Activated naive CD8-positive, alpha-beta T cell treated with anti-CD3 and anti-CD28 coated beads for 36 hours (primary cell): ENCODE measurements around the gene VIPR2. TPM values are rescaled to one million over a fixed set of nuclear protein-coding genes. Genes with fewer than 3 reads are reported as not detected.
A peak's percentile ranks its signal among the peaks of the same experiment; 100 is the strongest.
"Not testable (repeated sequence)": the region's sequence is repeated elsewhere in the genome, so short reads cannot be mapped to it uniquely, and the experiment has no call there.

Experiments used
- DNase-seq: peaks from one replicate; pipeline ENCODE4 v3.0.0; 2021
- H3K27ac Mint-ChIP-seq: one replicate; pipeline ENCODE4 v1.8.0; 2022; ENCODE audit warnings: mild to moderate bottlenecking, moderate library complexity, mixed read lengths
- H3K27me3 Mint-ChIP-seq: one replicate; pipeline ENCODE4 v1.8.0; 2022; ENCODE audit warnings: mild to moderate bottlenecking, mixed read lengths
- H3K36me3 Mint-ChIP-seq: one replicate; pipeline ENCODE4 v1.8.0; 2021; ENCODE audit warnings: mild to moderate bottlenecking, mixed read lengths
- H3K4me1 Mint-ChIP-seq: one replicate; pipeline ENCODE4 v1.8.0; 2021; ENCODE audit warnings: mixed read lengths
- H3K4me3 Mint-ChIP-seq: one replicate; pipeline ENCODE4 v1.8.0; 2022; ENCODE audit warnings: mild to moderate bottlenecking, moderate library complexity, mixed read lengths
- H3K9me3 Mint-ChIP-seq: one replicate; pipeline ENCODE4 v1.8.0; 2022; ENCODE audit warnings: mixed read lengths
- total RNA-seq, 2 experiments: library from RNA; stranded (reverse); gene quantifications; one replicate each; pipeline ENCODE4 v1.2.3, GENCODE V29; 2021

The VIPR2 gene, protein sequence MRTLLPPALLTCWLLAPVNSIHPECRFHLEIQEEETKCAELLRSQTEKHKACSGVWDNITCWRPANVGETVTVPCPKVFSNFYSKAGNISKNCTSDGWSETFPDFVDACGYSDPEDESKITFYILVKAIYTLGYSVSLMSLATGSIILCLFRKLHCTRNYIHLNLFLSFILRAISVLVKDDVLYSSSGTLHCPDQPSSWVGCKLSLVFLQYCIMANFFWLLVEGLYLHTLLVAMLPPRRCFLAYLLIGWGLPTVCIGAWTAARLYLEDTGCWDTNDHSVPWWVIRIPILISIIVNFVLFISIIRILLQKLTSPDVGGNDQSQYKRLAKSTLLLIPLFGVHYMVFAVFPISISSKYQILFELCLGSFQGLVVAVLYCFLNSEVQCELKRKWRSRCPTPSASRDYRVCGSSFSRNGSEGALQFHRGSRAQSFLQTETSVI
- total RNA-seq = not detected

DNA sequence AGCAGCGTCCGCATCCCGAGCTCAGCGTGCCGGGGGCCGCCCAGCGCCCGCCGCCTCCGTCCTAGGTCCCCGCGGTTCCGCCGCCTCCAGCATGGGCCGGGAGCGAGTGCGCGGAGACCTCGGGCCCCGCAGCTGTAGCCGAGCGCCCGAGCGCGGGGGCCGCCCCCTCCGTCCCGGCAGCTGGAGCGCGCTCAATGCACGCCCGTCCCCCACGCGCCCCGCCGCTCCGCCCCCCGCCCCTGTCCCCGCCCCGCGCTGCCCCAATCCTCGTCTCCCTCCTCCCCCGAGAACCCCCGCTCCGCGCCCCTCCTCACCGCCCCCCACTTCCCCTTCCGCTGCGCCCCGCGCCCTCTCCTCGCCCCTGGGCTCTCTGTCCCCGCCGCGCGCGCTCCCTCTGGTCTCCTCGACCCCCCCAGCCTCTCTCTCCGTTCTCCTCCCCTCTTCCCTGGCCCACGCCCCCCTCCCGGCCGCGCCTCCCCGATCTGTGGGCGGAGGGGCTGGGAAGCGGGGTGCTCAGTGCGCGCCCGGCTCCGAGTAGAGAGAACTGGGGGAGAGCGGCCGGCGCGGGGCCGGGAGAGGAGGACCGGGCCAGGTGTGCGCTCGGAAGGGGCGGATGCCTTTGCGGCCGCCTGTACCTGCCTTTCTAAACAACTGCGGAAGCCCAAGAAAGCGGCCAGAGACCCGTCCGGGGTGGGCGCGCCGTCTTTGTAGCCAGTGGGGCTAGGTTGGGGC is at the start of gene VIPR2:
TSS of gene VIPR2 (minus strand) at position 110 of the 732 bp plus-strand sequence. CDS start at position 14, 96 bp downstream.
- Mint-ChIP-seq H3K27ac (no peak within 1 kb of the TSS), H3K9me3 (no peaks in the 10 kb centered on the region), H3K4me3 (peak within 1 kb of the TSS; percentile 49), H3K27me3 (peaks cover 46% of the 10 kb centered on the region), H3K4me1 (no peaks in the 10 kb centered on the region), H3K36me3 (no peaks in the 10 kb centered on the region)
- peak; percentile 19 for DNase-seq

DNA sequence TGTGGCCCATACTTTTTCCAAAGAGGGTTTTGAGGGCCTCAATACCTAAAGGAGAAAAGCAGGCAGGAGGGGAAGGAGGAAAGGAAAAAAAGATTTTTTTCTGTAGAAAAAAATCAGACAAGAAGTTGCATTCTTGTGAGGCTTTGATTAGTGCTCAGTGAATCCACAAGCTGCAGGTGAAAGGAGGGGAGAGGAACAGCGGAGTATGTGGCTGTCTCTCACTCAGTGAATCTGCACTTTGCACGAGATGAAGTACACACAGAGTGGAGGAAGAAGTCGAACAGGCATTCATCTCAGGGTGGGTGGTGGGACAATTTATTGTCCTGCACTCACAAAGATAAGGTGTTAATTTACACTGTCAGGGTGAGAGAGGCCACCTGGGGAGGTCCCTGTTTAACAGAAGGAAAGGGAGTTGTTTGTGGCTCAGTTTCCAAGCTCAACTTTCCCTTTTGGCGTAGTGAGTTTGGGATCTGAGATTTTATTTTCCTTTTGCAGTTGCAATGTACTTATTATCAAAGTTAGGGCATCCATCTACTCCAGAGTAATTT is 49.0 kb upstream of the VIPR2 start:
- Mint-ChIP-seq H3K27me3 (no peaks in the 10 kb centered on the region), H3K4me1 (peaks cover 18% of the 10 kb centered on the region), H3K9me3 (no peaks in the 10 kb centered on the region), H3K27ac (no peak overlapping the region), H3K4me3 (no peak overlapping the region), H3K36me3 (no peaks in the 10 kb centered on the region)
- no peak for DNase-seq

DNA sequence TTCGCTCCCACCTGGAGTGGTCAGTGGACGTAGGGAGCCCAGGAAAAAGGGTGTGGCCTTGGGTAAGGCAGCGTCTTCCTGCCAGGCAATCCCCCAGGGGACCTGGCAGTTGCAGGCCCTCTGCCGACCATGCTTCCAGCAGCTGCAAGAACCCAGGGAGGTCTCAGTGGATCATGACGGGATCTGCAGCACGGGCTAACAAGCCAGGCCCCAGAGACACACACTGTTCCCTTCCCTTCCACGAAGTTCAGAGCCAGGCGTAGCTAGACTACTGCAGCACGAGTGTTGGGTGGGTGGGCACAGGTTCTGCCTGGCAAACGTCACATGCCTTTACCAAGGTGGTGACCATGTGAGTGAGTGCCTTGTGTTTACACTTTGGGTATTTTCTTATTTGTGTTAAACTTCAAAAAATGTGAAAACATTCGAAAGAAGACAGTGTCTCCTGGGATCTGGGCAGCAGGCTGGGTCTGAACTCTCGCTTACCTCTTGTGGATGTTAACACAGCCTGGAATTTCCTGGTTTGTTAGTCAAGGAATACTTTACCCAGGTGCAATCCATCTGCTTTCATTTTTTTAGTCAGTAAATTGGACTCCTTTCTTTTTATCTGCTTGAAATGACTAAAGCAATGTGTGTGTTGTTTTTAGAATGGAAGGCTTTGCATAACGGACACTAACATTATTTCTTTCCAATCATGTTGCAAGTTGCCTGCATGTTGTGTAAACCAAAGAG is 48.2 kb upstream of the VIPR2 start:
- Mint-ChIP-seq H3K4me3 (no peak overlapping the region), H3K9me3 (no peaks in the 10 kb centered on the region), H3K4me1 (peaks cover 17% of the 10 kb centered on the region), H3K36me3 (no peaks in the 10 kb centered on the region), H3K27ac (no peak overlapping the region), H3K27me3 (no peaks in the 10 kb centered on the region)
- no peak for DNase-seq

DNA sequence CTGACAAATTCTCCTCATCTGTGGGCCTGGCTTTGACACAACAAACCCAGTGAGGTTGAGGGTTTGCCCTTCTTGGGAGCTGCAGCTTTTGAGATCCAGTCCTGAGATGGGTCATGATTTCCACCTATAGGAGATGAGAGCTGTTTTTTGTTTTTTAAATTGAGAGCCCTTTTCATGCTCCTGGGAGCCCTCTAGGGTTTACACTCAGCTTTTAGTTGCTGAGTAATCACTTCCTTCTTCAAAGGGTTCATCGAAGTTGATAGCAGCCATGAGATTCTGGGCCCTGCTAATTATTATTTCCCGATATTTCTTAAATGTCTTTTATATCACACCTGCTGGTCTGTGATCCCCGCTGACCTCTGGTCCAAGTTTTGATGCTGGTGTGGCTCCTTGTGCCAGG is 47.3 kb upstream of the VIPR2 start:
- peaks cover 8% of the 10 kb centered on the region for H3K4me1 Mint-ChIP-seq
- no peak overlapping the region for H3K27ac Mint-ChIP-seq
- H3K4me3 Mint-ChIP-seq = no peak overlapping the region
- H3K9me3 Mint-ChIP-seq = no peaks in the 10 kb centered on the region
- DNase-seq = no peak
- H3K27me3 Mint-ChIP-seq = no peaks in the 10 kb centered on the region
- no peaks in the 10 kb centered on the region for H3K36me3 Mint-ChIP-seq

DNA sequence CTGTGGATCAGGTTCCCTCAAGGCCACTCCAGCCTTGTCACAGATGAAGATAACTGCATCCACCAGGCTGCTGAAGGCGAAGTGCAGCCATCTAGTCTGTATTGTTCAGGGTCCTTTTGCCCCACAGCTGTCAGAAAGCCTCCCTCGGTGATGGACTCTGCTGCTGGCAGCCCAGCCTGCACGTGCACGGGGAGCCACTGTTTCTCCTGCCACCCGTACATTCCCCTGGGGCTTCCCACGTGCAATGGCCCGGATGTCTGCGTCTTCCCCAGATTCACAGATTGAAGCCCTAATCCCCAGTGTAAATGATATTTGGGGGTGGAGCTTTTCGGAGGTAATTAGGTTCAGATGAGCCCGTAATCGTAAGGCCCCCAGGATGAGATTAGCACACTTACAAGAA is 46.6 kb upstream of the VIPR2 start:
- no peak for DNase-seq
- Mint-ChIP-seq H3K27ac (no peak overlapping the region), H3K27me3 (peaks cover 6% of the 10 kb centered on the region), H3K4me3 (no peak overlapping the region), H3K36me3 (peaks cover 4% of the 10 kb centered on the region), H3K4me1 (peaks cover 2% of the 10 kb centered on the region), H3K9me3 (no peaks in the 10 kb centered on the region)

DNA sequence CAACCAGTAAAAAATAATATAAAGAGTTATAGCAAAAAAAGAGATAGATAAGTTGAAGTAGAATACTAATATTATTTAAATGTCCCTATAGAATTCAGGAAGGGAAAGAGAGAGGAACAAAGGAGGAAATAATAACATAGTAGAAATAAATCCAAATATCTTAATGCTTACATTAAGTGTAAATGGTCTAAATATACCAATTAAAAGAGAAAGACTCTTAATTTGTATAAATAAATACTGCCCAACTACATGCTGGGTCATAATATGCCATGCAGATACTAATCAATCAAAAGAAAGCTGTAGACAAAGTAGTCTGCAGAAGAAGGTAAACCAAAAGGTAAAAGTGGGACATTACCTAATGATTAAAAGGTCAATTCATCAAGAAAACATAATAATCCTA is 43.3 kb upstream of the VIPR2 start:
- peaks cover 27% of the 10 kb centered on the region for H3K27me3 Mint-ChIP-seq
- DNase-seq = no peak
- H3K9me3 Mint-ChIP-seq = peaks cover 7% of the 10 kb centered on the region
- H3K4me1 Mint-ChIP-seq = no peaks in the 10 kb centered on the region
- no peak overlapping the region for H3K27ac Mint-ChIP-seq
- H3K36me3 Mint-ChIP-seq = peaks cover 5% of the 10 kb centered on the region
- no peak overlapping the region for H3K4me3 Mint-ChIP-seq

DNA sequence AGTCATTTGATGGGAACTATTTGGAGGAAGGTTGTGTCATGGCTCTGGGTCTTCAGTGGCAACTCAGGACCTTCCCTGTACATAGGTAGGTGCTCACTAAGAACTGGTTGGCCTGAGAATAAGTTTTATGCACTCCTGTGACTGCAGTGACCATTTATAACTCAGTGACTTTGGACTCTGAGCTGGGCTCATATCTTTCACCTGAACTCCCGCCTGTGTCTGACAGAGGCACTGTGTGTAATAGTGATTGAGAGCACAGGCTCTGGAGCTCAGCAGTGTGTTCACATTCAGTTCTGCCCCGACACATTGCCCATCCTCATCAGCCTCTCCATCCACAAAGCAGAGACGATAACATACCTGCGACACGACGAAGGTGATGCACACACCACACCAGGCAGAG is 34.6 kb upstream of the VIPR2 start:
- Mint-ChIP-seq H3K9me3 (peaks cover 16% of the 10 kb centered on the region), H3K36me3 (no peaks in the 10 kb centered on the region), H3K27ac (no peak overlapping the region), H3K4me3 (no peak overlapping the region), H3K27me3 (peaks cover 13% of the 10 kb centered on the region), H3K4me1 (peaks cover 5% of the 10 kb centered on the region)
- no peak for DNase-seq

DNA sequence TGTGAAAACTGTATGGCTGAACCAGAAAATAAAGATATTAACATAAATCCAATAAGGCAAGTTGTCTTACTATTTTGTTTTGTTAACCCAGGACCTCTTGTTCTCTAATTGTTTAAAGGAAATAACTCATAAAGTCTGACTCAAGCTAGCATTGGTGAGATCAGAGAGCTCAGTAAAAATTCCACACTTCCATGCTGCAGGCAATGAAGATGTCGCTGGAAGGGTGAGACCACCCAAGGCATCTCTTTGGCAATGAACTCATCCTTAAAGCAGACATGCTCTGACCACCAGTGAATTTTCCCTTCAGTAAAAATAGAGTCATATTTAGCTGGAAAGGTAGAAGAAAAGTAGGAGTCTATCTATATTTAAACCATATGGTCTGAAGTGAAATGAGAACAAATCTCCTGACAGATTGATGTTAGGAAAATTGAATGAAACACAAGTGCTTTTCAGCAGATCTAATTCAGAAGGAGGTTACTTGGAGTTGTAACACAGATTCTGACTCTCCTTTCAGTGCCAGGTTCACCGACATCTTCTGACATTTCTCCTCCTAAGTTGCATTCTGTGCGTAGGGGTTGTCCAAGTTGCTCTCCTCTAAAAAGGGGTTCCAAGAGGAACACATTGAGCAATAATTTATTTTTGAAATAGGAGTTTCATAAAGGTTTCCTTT is 32.8 kb upstream of the VIPR2 start:
- DNase-seq = no peak
- Mint-ChIP-seq H3K9me3 (peaks cover 21% of the 10 kb centered on the region), H3K27ac (no peak overlapping the region), H3K4me1 (peaks cover 5% of the 10 kb centered on the region), H3K36me3 (no peaks in the 10 kb centered on the region), H3K27me3 (peaks cover 12% of the 10 kb centered on the region), H3K4me3 (no peak overlapping the region)

DNA sequence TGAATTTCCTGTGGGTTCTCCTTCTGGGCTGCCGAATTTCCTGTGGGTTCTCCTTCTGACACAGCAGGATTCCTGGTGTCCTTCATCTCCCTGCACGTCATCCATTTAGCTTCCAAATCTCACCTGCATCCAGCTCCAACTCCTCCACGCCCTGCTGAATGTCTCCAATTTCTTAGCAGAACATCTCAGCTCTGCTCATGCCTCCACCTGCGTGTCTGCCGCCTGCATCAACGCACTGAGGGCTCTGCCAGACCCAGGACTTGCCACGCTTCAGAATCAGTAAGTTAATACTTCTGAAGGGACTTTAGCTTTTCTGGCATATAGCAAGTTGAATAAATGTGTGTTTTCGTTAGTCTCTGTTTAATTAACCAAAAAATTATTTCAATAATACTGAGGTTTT is 31.1 kb upstream of the VIPR2 start:
- Mint-ChIP-seq H3K4me1 (peaks cover 5% of the 10 kb centered on the region), H3K36me3 (no peaks in the 10 kb centered on the region), H3K27ac (no peak overlapping the region), H3K9me3 (peaks cover 19% of the 10 kb centered on the region), H3K4me3 (no peak overlapping the region), H3K27me3 (peaks cover 12% of the 10 kb centered on the region)
- DNase-seq = no peak

DNA sequence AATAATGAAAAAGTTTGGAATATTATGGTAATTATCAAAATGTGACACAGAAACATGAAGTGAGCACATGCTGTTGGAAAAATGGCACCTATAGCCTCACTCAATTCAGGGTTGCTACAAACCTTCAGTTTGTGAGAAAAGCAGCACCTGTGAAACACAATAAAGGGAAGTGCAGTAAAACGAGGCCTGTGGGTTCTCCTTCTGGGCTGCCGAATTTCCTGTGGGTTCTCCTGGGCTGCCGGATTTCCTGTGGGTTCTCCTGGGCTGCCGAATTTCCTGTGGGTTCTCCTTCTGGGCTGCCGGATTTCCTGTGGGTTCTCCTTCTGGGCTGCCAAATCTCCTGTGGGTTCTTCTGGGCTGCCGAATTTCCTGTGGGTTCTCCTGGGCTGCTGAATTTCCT is 30.4 kb upstream of the VIPR2 start:
- H3K9me3 Mint-ChIP-seq = peaks cover 16% of the 10 kb centered on the region
- not testable (repeated sequence) for H3K4me1 Mint-ChIP-seq, H3K27me3 Mint-ChIP-seq, H3K4me3 Mint-ChIP-seq, H3K36me3 Mint-ChIP-seq, DNase-seq, H3K27ac Mint-ChIP-seq

DNA sequence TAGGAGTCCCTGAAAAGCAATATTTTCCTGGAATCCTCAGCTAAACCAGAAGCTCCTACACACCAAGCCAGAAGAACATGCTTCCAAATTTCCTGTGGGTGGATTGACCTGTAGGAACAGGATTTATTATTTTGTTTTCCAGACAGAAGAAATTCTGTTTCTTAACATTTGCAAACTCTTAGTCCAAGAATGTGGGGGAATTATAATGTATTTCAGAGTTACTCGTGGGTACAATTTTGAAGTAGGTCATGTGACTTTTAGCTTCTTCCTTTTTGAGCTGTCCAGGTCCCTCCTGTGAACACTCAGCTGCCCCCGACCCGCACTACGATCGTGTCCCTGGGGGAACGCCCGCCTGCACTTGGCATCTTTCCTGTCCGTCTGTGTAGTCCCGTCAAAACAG is 27.7 kb upstream of the VIPR2 start:
- H3K9me3 Mint-ChIP-seq = peaks cover 16% of the 10 kb centered on the region
- peaks cover 8% of the 10 kb centered on the region for H3K27me3 Mint-ChIP-seq
- no peak overlapping the region for H3K27ac Mint-ChIP-seq
- peaks cover 5% of the 10 kb centered on the region for H3K4me1 Mint-ChIP-seq
- no peaks in the 10 kb centered on the region for H3K36me3 Mint-ChIP-seq
- no peak overlapping the region for H3K4me3 Mint-ChIP-seq
- no peak for DNase-seq

DNA sequence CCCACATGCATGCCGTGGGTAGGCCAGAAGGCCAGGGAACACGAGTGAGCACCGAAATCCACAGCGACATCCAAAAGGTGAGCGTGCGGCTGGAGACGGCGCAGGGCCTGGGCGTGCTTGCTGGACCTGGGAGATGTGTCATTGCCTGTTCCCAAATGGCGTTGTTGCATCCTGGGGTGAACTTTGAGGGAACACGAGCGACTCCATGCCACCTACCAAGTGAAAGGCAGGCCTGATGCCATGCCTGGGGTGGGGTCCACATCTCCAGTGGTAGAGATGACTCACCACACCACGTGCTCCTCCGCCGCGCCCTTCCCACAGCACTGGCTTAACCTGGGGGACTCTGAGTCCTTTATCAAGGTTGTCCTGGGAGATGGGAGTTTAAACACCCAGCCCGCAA is 24.7 kb upstream of the VIPR2 start:
- no peaks in the 10 kb centered on the region for H3K36me3 Mint-ChIP-seq

DNA sequence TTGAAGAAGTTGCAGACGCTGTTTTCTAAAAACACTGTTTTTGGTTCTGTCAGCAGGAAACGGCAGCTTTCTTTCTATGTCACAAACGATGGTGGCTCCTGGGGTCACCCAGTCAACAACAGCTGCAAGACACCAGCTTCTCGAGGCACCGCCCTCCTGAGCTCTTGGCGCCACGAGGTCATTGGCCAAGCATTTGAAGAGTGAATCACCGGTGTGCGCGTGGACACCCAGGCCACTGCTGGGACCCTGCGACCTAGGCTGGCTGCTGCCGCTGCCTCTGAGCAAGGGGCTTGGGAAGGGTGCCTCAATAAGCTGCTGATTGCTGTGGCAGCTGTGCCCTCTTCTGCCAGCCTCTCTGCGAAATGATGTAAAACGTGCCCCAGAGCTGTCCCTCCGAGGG is 22.5 kb upstream of the VIPR2 start:
- H3K27ac Mint-ChIP-seq = no peak overlapping the region
- no peaks in the 10 kb centered on the region for H3K27me3 Mint-ChIP-seq
- DNase-seq = no peak
- H3K4me1 Mint-ChIP-seq = no peaks in the 10 kb centered on the region
- H3K9me3 Mint-ChIP-seq = no peaks in the 10 kb centered on the region
- H3K36me3 Mint-ChIP-seq = no peaks in the 10 kb centered on the region
- H3K4me3 Mint-ChIP-seq = no peak overlapping the region

More for the DNA sequence above, 24.7 kb upstream of the VIPR2 start:
- peaks cover 6% of the 10 kb centered on the region for H3K9me3 Mint-ChIP-seq
- H3K27me3 Mint-ChIP-seq = peaks cover 8% of the 10 kb centered on the region
- DNase-seq = no peak
- H3K4me1 Mint-ChIP-seq = no peaks in the 10 kb centered on the region
- H3K4me3 Mint-ChIP-seq = no peak overlapping the region
- no peak overlapping the region for H3K27ac Mint-ChIP-seq

DNA sequence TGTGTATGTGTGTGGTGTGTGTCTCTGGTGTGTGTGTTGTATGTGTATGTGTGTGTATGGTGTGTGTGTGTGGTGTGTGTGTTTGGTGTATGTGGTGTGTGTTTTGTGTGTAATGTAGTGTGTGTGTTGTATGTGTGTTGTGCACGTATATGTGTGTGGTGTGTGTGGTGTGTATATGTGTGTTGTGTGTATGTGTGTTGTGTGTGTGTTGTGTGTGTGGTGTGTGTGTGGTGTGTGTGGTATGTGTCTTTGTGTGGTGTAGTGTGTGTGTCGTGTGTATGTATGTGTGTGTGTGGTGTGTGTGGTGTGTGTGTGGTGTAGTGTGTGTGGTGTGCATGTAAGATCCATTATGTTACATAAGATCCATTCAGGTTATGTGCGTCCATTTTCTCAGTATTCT is 21.9 kb upstream of the VIPR2 start:
- H3K36me3 Mint-ChIP-seq = no peaks in the 10 kb centered on the region
- no peak for DNase-seq
- H3K27ac Mint-ChIP-seq = no peak overlapping the region
- H3K4me1 Mint-ChIP-seq = no peaks in the 10 kb centered on the region
- no peaks in the 10 kb centered on the region for H3K9me3 Mint-ChIP-seq
- H3K27me3 Mint-ChIP-seq = no peaks in the 10 kb centered on the region
- H3K4me3 Mint-ChIP-seq = no peak overlapping the region
